H1 (cell line): ENCODE data around the gene PTPN21. TPM values are rescaled to one million over a fixed set of nuclear protein-coding genes. Genes with fewer than 3 reads are reported as not detected.

Experiments used
- CTCF ChIA-PET: fragments of 300-600 bp; sonication (Branson Sonifier 250); formaldehyde crosslinking; loops from one replicate; lab custom pipeline; 2021; ENCODE audit not compliant: partially characterized antibody; lab: Charles Lee
- POLR2A ChIA-PET: fragments of 300-600 bp; sonication (Branson Sonifier 250); formaldehyde crosslinking; loops from one replicate; lab custom pipeline; 2021; ENCODE audit warnings: inconsistent platforms; ENCODE audit not compliant: partially characterized antibody; lab: Charles Lee
- DNase-seq, 2 experiments: peaks; one replicate each; pipeline versions ENCODE4 v3.0.0 to v3.0.0-alpha.2; 2010 to 2022; ENCODE audit warnings: low spot score in 2 of 2, low read depth in 1 of 2, mixed read lengths in 1 of 2
- FAIRE-seq: peaks from 2 replicates; lab custom pipeline; 2011; peaks lifted over from hg19 to GRCh38; lab: Jason Lieb, UNC
- H2AFZ ChIP-seq: 2 replicates; pipeline ENCODE4 v1.8.1; 2012; ENCODE audit warnings: low read length, inconsistent platforms
- H2AK5ac ChIP-seq: 2 replicates; pipeline ENCODE4 v1.6.1; 2013; ENCODE audit warnings: low read depth, low read length
- H2BK120ac ChIP-seq: replicated peaks from 2 replicates; pipeline ENCODE3; 2013; ENCODE audit warnings: low read depth, low read length, inconsistent platforms
- H2BK12ac ChIP-seq: 2 replicates; pipeline ENCODE4 v1.6.1; 2013; ENCODE audit warnings: low read depth, low read length
- H2BK15ac ChIP-seq: 2 replicates; pipeline ENCODE4 v1.6.1; 2013; ENCODE audit warnings: low read length
- H2BK20ac ChIP-seq: 2 replicates; pipeline ENCODE4 v1.6.1; 2013; ENCODE audit warnings: low read length
- H2BK5ac ChIP-seq: 2 replicates; pipeline ENCODE4 v1.6.1; 2013; ENCODE audit warnings: low read depth, low read length
- H3K14ac ChIP-seq: 2 replicates; pipeline ENCODE4 v1.6.1; 2013; ENCODE audit warnings: inconsistent platforms; ENCODE audit not compliant: insufficient read length
- H3K18ac ChIP-seq: 2 replicates; pipeline ENCODE4 v1.6.1; 2013; ENCODE audit warnings: low read length; ENCODE audit errors: extremely low read depth
- H3K23ac ChIP-seq: 2 replicates; pipeline ENCODE4 v1.6.1; 2013; ENCODE audit warnings: inconsistent platforms; ENCODE audit not compliant: insufficient read length
- H3K23me2 ChIP-seq: 2 replicates; pipeline ENCODE4 v1.6.1; 2013; ENCODE audit warnings: low read depth, low read length
- H3K27ac ChIP-seq: 2 replicates; pipeline ENCODE4 v1.6.1; 2011; ENCODE audit warnings: low read depth, low read length, inconsistent platforms
- H3K27me3 ChIP-seq, 4 experiments: replicated peaks in 1 of 4; 1 replicate in 1 of 4; 2 replicates in 3 of 4; pipeline versions ENCODE4 v1.6.1 to v1.8.1; 2011 to 2013; ENCODE audit warnings: low read length in 3 of 4, mild to moderate bottlenecking in 3 of 4, inconsistent platforms in 2 of 4, mixed read lengths in 2 of 4, moderate library complexity in 1 of 4; ENCODE audit not compliant: control insufficient read depth in 3 of 4, insufficient read depth in 3 of 4; ENCODE audit errors: extremely low read depth in 1 of 4
- H3K36me3 ChIP-seq, 4 experiments: 2 replicates each; pipeline versions ENCODE4 v1.6.1 to v1.8.1; 2011 to 2013; ENCODE audit warnings: mild to moderate bottlenecking in 4 of 4, low read length in 3 of 4, moderate library complexity in 2 of 4, control low read depth in 1 of 4, inconsistent platforms in 1 of 4; ENCODE audit not compliant: insufficient read depth in 4 of 4, control insufficient read depth in 2 of 4
- H3K4ac ChIP-seq: replicated peaks from 2 replicates; pipeline ENCODE3; 2013; ENCODE audit warnings: low read length, low read depth, mixed read lengths, inconsistent platforms; ENCODE audit not compliant: insufficient read length
- H3K4me1 ChIP-seq, 4 experiments: replicated peaks in 1 of 4; 1 replicate in 1 of 4; 2 replicates in 3 of 4; pipeline versions ENCODE4 v1.6.1 to v1.8.1; 2011 to 2013; ENCODE audit warnings: low read length in 3 of 4, inconsistent platforms in 2 of 4, mixed read lengths in 1 of 4; ENCODE audit not compliant: insufficient read depth in 4 of 4, control insufficient read depth in 3 of 4
- H3K4me2 ChIP-seq, 2 experiments: 2 replicates each; pipeline versions ENCODE4 v1.6.1 to v1.8.1; 2011 to 2013; ENCODE audit warnings: low read depth in 2 of 2, low read length in 2 of 2, control low read depth in 1 of 2, inconsistent platforms in 1 of 2, mild to moderate bottlenecking in 1 of 2; ENCODE audit not compliant: insufficient read depth in 1 of 2
- H3K4me3 ChIP-seq, 4 experiments: fragments of 200-600, 300-600 bp in 1 of 4; sonication (generic), shearing (Covaris generic), sonication (Bioruptor Twin) in 1 of 4; 2 replicates each; pipeline versions ENCODE4 v1.5.1 to v1.8.1; 2011 to 2016; ENCODE audit warnings: low read length in 4 of 4, low read depth in 3 of 4, control low read depth in 2 of 4, inconsistent platforms in 2 of 4, mild to moderate bottlenecking in 2 of 4, mixed read lengths in 1 of 4, moderate library complexity in 1 of 4; ENCODE audit not compliant: insufficient read depth in 2 of 4; ENCODE audit errors: extremely low read depth in 1 of 4
- H3K56ac ChIP-seq: replicated peaks from 2 replicates; pipeline ENCODE3; 2013; ENCODE audit warnings: low read depth, mild to moderate bottlenecking, mixed read lengths, low read length, inconsistent platforms; ENCODE audit not compliant: insufficient read length
- H3K79me1 ChIP-seq: 2 replicates; pipeline ENCODE4 v1.6.1; 2013; ENCODE audit warnings: low read depth, low read length, control low read depth
- H3K79me2 ChIP-seq, 2 experiments: 2 replicates each; pipeline versions ENCODE4 v1.6.1 to v1.8.1; 2012 to 2013; ENCODE audit warnings: low read length in 2 of 2, mild to moderate bottlenecking in 2 of 2, inconsistent platforms in 1 of 2; ENCODE audit not compliant: insufficient read depth in 2 of 2, control insufficient read depth in 1 of 2
- H3K9ac ChIP-seq, 4 experiments: replicated peaks in 1 of 4; 1 replicate in 1 of 4; 2 replicates in 3 of 4; pipeline versions ENCODE4 v1.6.1 to v1.8.1; 2011 to 2013; ENCODE audit warnings: low read depth in 3 of 4, low read length in 3 of 4, control low read depth in 2 of 4, mild to moderate bottlenecking in 2 of 4, moderate library complexity in 2 of 4, inconsistent platforms in 1 of 4; ENCODE audit errors: extremely low read depth in 1 of 4
- H3K9me3 ChIP-seq, 2 experiments: 2 replicates each; pipeline versions ENCODE4 v1.6.1 to v1.8.1; 2012 to 2013; ENCODE audit warnings: mild to moderate bottlenecking in 2 of 2, moderate library complexity in 2 of 2, control low read depth in 1 of 2, inconsistent platforms in 1 of 2, low read depth in 1 of 2, low read length in 1 of 2, mixed read lengths in 1 of 2; ENCODE audit not compliant: insufficient read depth in 2 of 2
- H4K20me1 ChIP-seq, 2 experiments: replicated peaks in 1 of 2; 2 replicates each; pipeline versions ENCODE3 to v1.8.1; 2011 to 2013; ENCODE audit warnings: inconsistent platforms in 2 of 2, low read length in 2 of 2, mild to moderate bottlenecking in 1 of 2; ENCODE audit not compliant: insufficient read depth in 2 of 2, control insufficient read depth in 1 of 2
- H4K5ac ChIP-seq: 2 replicates; pipeline ENCODE4 v1.6.1; 2013; ENCODE audit warnings: low read length, low read depth, mixed read lengths, inconsistent platforms; ENCODE audit not compliant: insufficient read length
- H4K8ac ChIP-seq: 2 replicates; pipeline ENCODE4 v1.8.0; 2013; ENCODE audit warnings: mild to moderate bottlenecking, moderate library complexity, low read length, inconsistent platforms; ENCODE audit not compliant: insufficient read depth; ENCODE audit errors: extremely low read depth
- H4K91ac ChIP-seq: replicated peaks from 2 replicates; pipeline ENCODE3; 2013; ENCODE audit warnings: low read length, mixed read lengths, inconsistent platforms; ENCODE audit not compliant: insufficient read length
- FOSL1 ChIP-seq: IDR thresholded peaks from 2 replicates; pipeline ENCODE4 v1.6.1; 2011; ENCODE audit warnings: mild to moderate bottlenecking, low read depth, low read length, moderate library complexity; ENCODE audit not compliant: insufficient read depth
- GABPA ChIP-seq: IDR thresholded peaks from 2 replicates; pipeline ENCODE4 v1.6.1; 2011; ENCODE audit warnings: mild to moderate bottlenecking, low read length, moderate library complexity, borderline replicate concordance; ENCODE audit not compliant: insufficient read depth
- SAP30 ChIP-seq: fragments of 300-600 bp; sonication (generic); IDR thresholded peaks from 2 replicates; pipeline ENCODE4 v1.7.1; 2012; ENCODE audit warnings: low read length, moderate library complexity, mild to moderate bottlenecking, inconsistent platforms; ENCODE audit not compliant: insufficient read depth, insufficient replicate concordance
- SP2 ChIP-seq: IDR thresholded peaks from 2 replicates; pipeline ENCODE4 v1.6.1; 2012; ENCODE audit warnings: mild to moderate bottlenecking, low read length, inconsistent platforms
- SUZ12 ChIP-seq: fragments of 200-600 bp; sonication (generic); IDR thresholded peaks from 2 replicates; pipeline ENCODE4 v1.6.1; 2012; ENCODE audit warnings: mild to moderate bottlenecking, inconsistent platforms, low read length, moderate library complexity, mixed read lengths
- ZNF274 ChIP-seq: IDR thresholded peaks from 2 replicates; pipeline ENCODE4 v1.7.0; 2012; ENCODE audit warnings: low read length, borderline replicate concordance; ENCODE audit errors: extremely low read depth
- WGBS, 2 experiments: shearing (Covaris generic) in 1 of 2; methylation state at CpG; one replicate each; pipeline versions ENCODE4 v1.1.6 to v1.1.7; 2013 to 2015; ENCODE audit warnings: low lambda C conversion rate in 2 of 2, mixed read lengths in 2 of 2, inconsistent platforms in 1 of 2, low coverage in 1 of 2, missing lambda C conversion rate in 1 of 2; ENCODE audit not compliant: insufficient replicate concordance in 2 of 2, insufficient coverage in 1 of 2, insufficient read length in 1 of 2; ENCODE audit errors: extremely low coverage in 1 of 2, missing lambda C conversion rate in 1 of 2; 5-methylcytosine and 5-hydroxymethylcytosine counted together
- polyA plus RNA-seq, 7 experiments: library from polyadenylated mRNA; depleted of rRNA in 3 of 7; stranded (reverse) in 5 of 7; unstranded in 2 of 7; fragments of >200 nt in 5 of 7; fragments of 200-250 nt in 2 of 7; gene quantifications; 1 replicate in 5 of 7; 2 replicates in 1 of 7; 4 replicates in 1 of 7; pipeline versions ENCODE4 v1.2.1 to v1.2.3, GENCODE V29; 2011 to 2013; ENCODE audit warnings: missing spikeins in 2 of 7, mixed read lengths in 2 of 7
- total RNA-seq: library from RNA; stranded (reverse); fragmentation: NEBNext Ultra II Directional; extraction: Animal tissue kit (Norgen Biotek cat#: 25700); gene quantifications from 2 replicates; pipeline ENCODE4 v1.2.1, GENCODE V29; 2021

Gene PTPN21
- total and polyA plus RNA-seq, 2 of the 8 experiments (the other 6 are each of a cell fraction or from before 2014, with no cell fraction given), result 6.5 to 16.1 TPM

DNA sequence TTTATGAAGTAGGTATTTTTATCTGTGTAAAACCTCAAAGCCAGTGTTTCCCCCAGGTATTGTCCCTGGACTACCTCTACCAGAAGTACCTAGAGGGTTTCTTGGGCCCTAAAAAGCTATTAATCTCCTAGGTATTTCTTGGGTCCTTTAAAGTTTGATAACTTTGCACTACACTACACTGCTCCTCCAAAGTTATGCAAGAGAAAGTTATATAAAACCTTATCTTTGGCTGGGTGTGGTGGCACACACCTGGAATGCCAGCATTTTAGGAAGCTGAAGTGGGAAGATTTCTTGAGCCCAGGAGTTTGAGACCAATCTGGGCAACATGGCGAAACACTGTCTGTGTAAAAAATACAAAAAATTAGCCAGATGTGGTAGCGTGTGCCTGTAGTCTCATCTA, 34.9 kb downstream of the PTPN21 start:
- no peak overlapping the region for H4K8ac ChIP-seq
- H3K14ac ChIP-seq, result no peak overlapping the region
- DNase-seq (no peak), FAIRE-seq (no peak)
- no peak overlapping the region for H2BK15ac ChIP-seq
- no peak overlapping the region for H3K4me2 ChIP-seq
- peaks cover 0 to 2% (median 0%) of the 10 kb centered on the region in 4 experiments; a peak in 1 of 8 replicates for H3K36me3 ChIP-seq
- H3K79me2 ChIP-seq, result no peaks in the 10 kb centered on the region
- H4K20me1 ChIP-seq, result peaks cover 0 to 2% of the 10 kb centered on the region in 2 experiments
- POLR2A ChIA-PET, result no interaction called here
- H3K23me2 ChIP-seq, result no peaks in the 10 kb centered on the region
- no peak overlapping the region for H3K23ac ChIP-seq
- H3K4ac ChIP-seq, result no peak overlapping the region
- no peak overlapping the region for H2BK20ac ChIP-seq
- 81% methylated on average over 2 of the region's 2 CpGs; no CpG with 5 or more reads in 1 of the 2 experiments for WGBS, 2 experiments
- no peak overlapping the region for H3K27ac ChIP-seq
- H2AK5ac ChIP-seq, result no peak overlapping the region
- no peak overlapping the region for H3K18ac ChIP-seq
- no peaks in the 10 kb centered on the region for H3K4me1 ChIP-seq
- no peak overlapping the region for H2BK12ac ChIP-seq
- H3K9ac ChIP-seq, result no peak overlapping the region
- no peaks in the 10 kb centered on the region for H3K79me1 ChIP-seq
- H3K27me3 ChIP-seq, result no peaks in the 10 kb centered on the region
- no peak overlapping the region for H2BK5ac ChIP-seq
- TF ChIP-seq SP2, result no peak
- TF ChIP-seq GABPA, result no peak
- no peak for TF ChIP-seq SAP30
- TF ChIP-seq ZNF274, result no peak
- TF ChIP-seq FOSL1, result no peak
- no peak for TF ChIP-seq SUZ12
- no peak overlapping the region for H2BK120ac ChIP-seq
- CTCF ChIA-PET, result interaction anchor here (0.6 to 1.5 kb wide), 2 partner anchors 17 to 171 kb away, joined by 3 to 4 read pairs; no protein-coding TSS in a partner anchor
- no peak overlapping the region for H2AFZ ChIP-seq
- H3K56ac ChIP-seq, result no peak overlapping the region
- no peaks in the 10 kb centered on the region for H3K9me3 ChIP-seq
- H3K4me3 ChIP-seq, result no peak overlapping the region
- no peak overlapping the region for H4K5ac ChIP-seq
- no peak overlapping the region for H4K91ac ChIP-seq
